Measurements from ENCODE around the gene MX1. TPM values are rescaled to one million over a fixed set of nuclear protein-coding genes. Genes with fewer than 3 reads are reported as not detected.

MX1 gene
- total RNA-seq, 2 experiments from 2014 or later: 82.3 to 86.3 TPM

GRCh38 chr21:41458121-41458520 lies 32.1 kb downstream of the MX1 start:
- H3K27ac ChIP-seq (ENCODE audit: low read depth in 1 of 2, low read length in 2 of 2): no peak overlapping the region
- peaks cover 67% of the 10 kb centered on the region for H3K36me3 Mint-ChIP-seq (ENCODE audit: low read depth)
- no peaks in the 10 kb centered on the region for H3K4me1 ChIP-seq (ENCODE audit: insufficient read depth, low read length)
- CTCF ChIA-PET: interaction anchor here (7.2 kb wide), 1 partner anchor 174 kb away, joined by 73 read pairs; no protein-coding TSS in a partner anchor
- ATAC-seq (ENCODE audit: poor library complexity) (no peak), DNase-seq (no peak)
- no peak overlapping the region for H3K4me3 Mint-ChIP-seq
- H3K9me3 ChIP-seq (ENCODE audit: control insufficient read depth in 1 of 2, insufficient read depth in 1 of 2, low read length in 2 of 2): no peaks in the 10 kb centered on the region
- POLR2A ChIA-PET: interaction anchor here (1.5 kb wide), 1 partner anchor 96 kb away, joined by 3 read pairs; no protein-coding TSS in a partner anchor
- peaks cover 5% of the 10 kb centered on the region for H3K4me1 Mint-ChIP-seq (ENCODE audit: low read depth)
- H3K27me3 ChIP-seq (ENCODE audit: control insufficient read depth in 1 of 2, insufficient read depth in 2 of 2, low read length in 2 of 2): no peaks in the 10 kb centered on the region
- no peak overlapping the region for H3K4me3 ChIP-seq (ENCODE audit: low read length)
- no peak overlapping the region for H3K27ac Mint-ChIP-seq
- no peaks in the 10 kb centered on the region for H3K9me3 Mint-ChIP-seq
- no peak for TF ChIP-seq CTCF (IDR thresholded peaks at IDR 0.05)
- H3K36me3 ChIP-seq (ENCODE audit: insufficient read depth, low read length): peaks cover 44% of the 10 kb centered on the region
- intact Hi-C loops (cut with DNase I, micrococcal nuclease): no loop called here
- H3K27me3 Mint-ChIP-seq: no peaks in the 10 kb centered on the region

GRCh38 chr21:41458559-41458958 lies 32.5 kb downstream of the MX1 start:
- no peak overlapping the region for H3K27ac Mint-ChIP-seq
- ChIA-PET CTCF (interaction anchor here (7.2 kb wide), 1 partner anchor 175 kb away, joined by 73 read pairs; no protein-coding TSS in a partner anchor), POLR2A (interaction anchor here (1.5 kb wide), 1 partner anchor 96 kb away, joined by 3 read pairs; no protein-coding TSS in a partner anchor)

GRCh38 chr21:41459884-41460534 lies 34.0 kb downstream of the MX1 start:
- DNase-seq: peak in 1 of 14 experiments; percentile 62
- ChIA-PET POLR2A (interaction anchor here (1.0 to 1.4 kb wide), 2 partner anchors 90 to 177 kb away, joined by 6 to 11 read pairs; no protein-coding TSS in a partner anchor), CTCF (interaction anchor here (0.9 to 7.2 kb wide), 3 partner anchors 174 to 180 kb away, joined by 4 to 73 read pairs (median 6); no protein-coding TSS in a partner anchor)
- peaks cover 5% of the 10 kb centered on the region for H3K4me1 Mint-ChIP-seq (ENCODE audit: low read depth)
- TF ChIP-seq CTCF (IDR thresholded peaks at IDR 0.05): no peak
- no peaks in the 10 kb centered on the region for H3K9me3 Mint-ChIP-seq
- intact Hi-C loops (cut with DNase I, micrococcal nuclease): loop anchor here (1.0 kb wide), 1 partner anchor 177 kb away; no protein-coding TSS in a partner anchor
- H3K27ac Mint-ChIP-seq: no peak overlapping the region
- no peak overlapping the region for H3K4me3 Mint-ChIP-seq
- Histone ChIP-seq H3K4me1 (ENCODE audit: insufficient read depth, low read length) (no peaks in the 10 kb centered on the region), H3K27me3 (ENCODE audit: control insufficient read depth in 1 of 2, insufficient read depth in 2 of 2, low read length in 2 of 2) (no peaks in the 10 kb centered on the region), H3K27ac (ENCODE audit: low read depth in 1 of 2, low read length in 2 of 2) (no peak overlapping the region), H3K9me3 (ENCODE audit: control insufficient read depth in 1 of 2, insufficient read depth in 1 of 2, low read length in 2 of 2) (no peaks in the 10 kb centered on the region), H3K4me3 (ENCODE audit: low read length) (no peak overlapping the region), H3K36me3 (ENCODE audit: insufficient read depth, low read length) (peaks cover 31% of the 10 kb centered on the region)
- no peak for ATAC-seq (ENCODE audit: poor library complexity)
- no peaks in the 10 kb centered on the region for H3K27me3 Mint-ChIP-seq
- peaks cover 57% of the 10 kb centered on the region for H3K36me3 Mint-ChIP-seq (ENCODE audit: low read depth)

More at GRCh38 chr21:41458559-41458958, 32.5 kb downstream of the MX1 start:
- no peaks in the 10 kb centered on the region for H3K9me3 Mint-ChIP-seq
- peaks cover 62% of the 10 kb centered on the region for H3K36me3 Mint-ChIP-seq (ENCODE audit: low read depth)
- no peaks in the 10 kb centered on the region for H3K4me1 ChIP-seq (ENCODE audit: insufficient read depth, low read length)
- DNase-seq (no peak), ATAC-seq (ENCODE audit: poor library complexity) (no peak)
- H3K27me3 Mint-ChIP-seq: no peaks in the 10 kb centered on the region
- no peak overlapping the region for H3K4me3 Mint-ChIP-seq
- intact Hi-C loops (cut with DNase I, micrococcal nuclease): no loop called here
- no peak overlapping the region for H3K27ac ChIP-seq (ENCODE audit: low read depth in 1 of 2, low read length in 2 of 2)
- no peak overlapping the region for H3K4me3 ChIP-seq (ENCODE audit: low read length)
- no peak for TF ChIP-seq CTCF (IDR thresholded peaks at IDR 0.05)
- H3K36me3 ChIP-seq (ENCODE audit: insufficient read depth, low read length): peaks cover 42% of the 10 kb centered on the region
- peaks cover 5% of the 10 kb centered on the region for H3K4me1 Mint-ChIP-seq (ENCODE audit: low read depth)
- no peaks in the 10 kb centered on the region for H3K9me3 ChIP-seq (ENCODE audit: control insufficient read depth in 1 of 2, insufficient read depth in 1 of 2, low read length in 2 of 2)
- H3K27me3 ChIP-seq (ENCODE audit: control insufficient read depth in 1 of 2, insufficient read depth in 2 of 2, low read length in 2 of 2): no peaks in the 10 kb centered on the region

Measured in CD4-positive, alpha-beta T cell (primary cell).